WTC11 (cell line): ENCODE data around the gene VPS8. TPM values are rescaled to one million over a fixed set of nuclear protein-coding genes. Genes with fewer than 3 reads are reported as not detected.

Source experiments
- ATAC-seq: fragments of 200-7000 bp; cut with Tn5 transposase; 2 replicates; pipeline ENCODE4 v1.10.0; 2021; ENCODE audit warnings: mild to moderate bottlenecking, moderate library complexity
- CTCF ChIA-PET: fragments of 300-600 bp; sonication (Branson Sonifier 250); formaldehyde crosslinking; loops from one replicate; lab custom pipeline; 2021; ENCODE audit warnings: antibody characterized with exemption; lab: Charles Lee
- POLR2A ChIA-PET: fragments of 350-600 bp; sonication (Branson Sonifier 250); formaldehyde crosslinking; loops from one replicate; lab custom pipeline; 2021; ENCODE audit warnings: antibody characterized with exemption; lab: Charles Lee
- DNase-seq: peaks from one replicate; pipeline ENCODE4 v3.0.0; 2021; ENCODE audit warnings: low spot score
- H3K27ac Mint-ChIP-seq: 2 replicates; pipeline ENCODE4 v1.8.0; 2021; ENCODE audit warnings: mixed read lengths
- H3K27me3 Mint-ChIP-seq: 2 replicates; pipeline ENCODE4 v1.8.0; 2021; ENCODE audit warnings: low read depth, mild to moderate bottlenecking, moderate library complexity, mixed read lengths
- H3K36me3 Mint-ChIP-seq: 2 replicates; pipeline ENCODE4 v1.8.0; 2021; ENCODE audit warnings: mixed read lengths
- H3K4me1 Mint-ChIP-seq: 2 replicates; pipeline ENCODE4 v1.8.0; 2022; ENCODE audit warnings: mixed read lengths
- H3K4me3 Mint-ChIP-seq: 2 replicates; pipeline ENCODE4 v1.8.0; 2021; ENCODE audit warnings: mild to moderate bottlenecking, moderate library complexity, mixed read lengths
- H3K9me3 Mint-ChIP-seq: 2 replicates; pipeline ENCODE4 v1.8.0; 2021; ENCODE audit warnings: mixed read lengths
- ATF1 ChIP-seq: sonication (generic); formaldehyde crosslinking; IDR thresholded peaks from 2 replicates; pipeline ENCODE4 v1.8.1; 2023; ENCODE audit warnings: mild to moderate bottlenecking, moderate library complexity, missing genetic modification reagents
- CTCF ChIP-seq: fragments of 200-600 bp; IDR thresholded peaks from 2 replicates; pipeline ENCODE4 v1.8.0; 2022; ENCODE audit warnings: antibody characterized with exemption
- EMX1 ChIP-seq: fragments of 250-450 bp; sonication (Bioruptor Pico); IDR thresholded peaks from 2 replicates; pipeline ENCODE4 v1.8.0; 2021; ENCODE audit warnings: mild to moderate bottlenecking
- ETV6 ChIP-seq: sonication (generic); formaldehyde crosslinking; IDR thresholded peaks from 2 replicates; pipeline ENCODE4 v1.8.1; 2022; ENCODE audit warnings: mild to moderate bottlenecking, missing genetic modification reagents
- JAZF1 ChIP-seq: fragments of 250-450 bp; sonication (Bioruptor Pico); IDR thresholded peaks from 2 replicates; pipeline ENCODE4 v1.9.0; 2021; ENCODE audit warnings: moderate library complexity, mild to moderate bottlenecking, inconsistent platforms
- PRDM15 ChIP-seq: sonication (generic); formaldehyde crosslinking; IDR thresholded peaks from 2 replicates; pipeline ENCODE4 v1.8.0; 2022; ENCODE audit warnings: missing genetic modification reagents
- RELA ChIP-seq: sonication (generic); formaldehyde crosslinking; IDR thresholded peaks from 2 replicates; pipeline ENCODE4 v1.8.1; 2022; ENCODE audit warnings: missing genetic modification reagents, mild to moderate bottlenecking, borderline replicate concordance
- ZBTB21 ChIP-seq: sonication (generic); formaldehyde crosslinking; IDR thresholded peaks from 2 replicates; pipeline ENCODE4 v1.8.1; 2023; ENCODE audit warnings: mild to moderate bottlenecking, missing genetic modification reagents, borderline replicate concordance
- ZNF263 ChIP-seq: sonication (generic); formaldehyde crosslinking; IDR thresholded peaks from 2 replicates; pipeline ENCODE4 v1.8.1; 2022; ENCODE audit warnings: low read depth, mild to moderate bottlenecking, moderate library complexity, missing genetic modification reagents
- ZNF317 ChIP-seq: sonication (generic); formaldehyde crosslinking; IDR thresholded peaks from 2 replicates; pipeline ENCODE4 v1.8.1; 2023; ENCODE audit warnings: low read depth, mild to moderate bottlenecking, moderate library complexity, missing genetic modification reagents, borderline replicate concordance
- total RNA-seq: library from RNA; stranded (reverse); gene quantifications from 3 replicates; pipeline ENCODE4 v1.2.3, GENCODE V29; 2021
- TF ChIP-seq, protein P1 (sequence below): sonication (generic); formaldehyde crosslinking; IDR thresholded peaks from 2 replicates; pipeline ENCODE4 v1.8.1; 2023; ENCODE audit warnings: mild to moderate bottlenecking, missing genetic modification reagents, moderate library complexity
- TF ChIP-seq, protein P2 (sequence below): sonication (generic); formaldehyde crosslinking; IDR thresholded peaks from 2 replicates; pipeline ENCODE4 v1.8.1; 2023; ENCODE audit warnings: mild to moderate bottlenecking, missing genetic modification reagents, moderate library complexity
- TF ChIP-seq, protein P3 (sequence below): fragments of 250-450 bp; sonication (Bioruptor Pico); IDR thresholded peaks from 2 replicates; pipeline ENCODE4 v1.9.0; 2021; ENCODE audit warnings: moderate library complexity, mild to moderate bottlenecking, inconsistent platforms, borderline replicate concordance
- TF ChIP-seq, protein P4 (sequence below): sonication (generic); formaldehyde crosslinking; IDR thresholded peaks from 2 replicates; pipeline ENCODE4 v1.8.0; 2022; ENCODE audit warnings: mild to moderate bottlenecking, missing genetic modification reagents

Gene VPS8
- total RNA-seq, 1 experiment from 2014 or later: 44.9 TPM

GRCh38 chr3:184777566-184778356 is 34.2 kb upstream of the VPS8 start:
- H3K4me3 Mint-ChIP-seq: no peak overlapping the region
- POLR2A ChIA-PET: interaction anchor here (0.8 kb wide), 1 partner anchor 216 kb away, joined by 7 read pairs; the partner anchor contains the start of gene EPHB3

DNA sequence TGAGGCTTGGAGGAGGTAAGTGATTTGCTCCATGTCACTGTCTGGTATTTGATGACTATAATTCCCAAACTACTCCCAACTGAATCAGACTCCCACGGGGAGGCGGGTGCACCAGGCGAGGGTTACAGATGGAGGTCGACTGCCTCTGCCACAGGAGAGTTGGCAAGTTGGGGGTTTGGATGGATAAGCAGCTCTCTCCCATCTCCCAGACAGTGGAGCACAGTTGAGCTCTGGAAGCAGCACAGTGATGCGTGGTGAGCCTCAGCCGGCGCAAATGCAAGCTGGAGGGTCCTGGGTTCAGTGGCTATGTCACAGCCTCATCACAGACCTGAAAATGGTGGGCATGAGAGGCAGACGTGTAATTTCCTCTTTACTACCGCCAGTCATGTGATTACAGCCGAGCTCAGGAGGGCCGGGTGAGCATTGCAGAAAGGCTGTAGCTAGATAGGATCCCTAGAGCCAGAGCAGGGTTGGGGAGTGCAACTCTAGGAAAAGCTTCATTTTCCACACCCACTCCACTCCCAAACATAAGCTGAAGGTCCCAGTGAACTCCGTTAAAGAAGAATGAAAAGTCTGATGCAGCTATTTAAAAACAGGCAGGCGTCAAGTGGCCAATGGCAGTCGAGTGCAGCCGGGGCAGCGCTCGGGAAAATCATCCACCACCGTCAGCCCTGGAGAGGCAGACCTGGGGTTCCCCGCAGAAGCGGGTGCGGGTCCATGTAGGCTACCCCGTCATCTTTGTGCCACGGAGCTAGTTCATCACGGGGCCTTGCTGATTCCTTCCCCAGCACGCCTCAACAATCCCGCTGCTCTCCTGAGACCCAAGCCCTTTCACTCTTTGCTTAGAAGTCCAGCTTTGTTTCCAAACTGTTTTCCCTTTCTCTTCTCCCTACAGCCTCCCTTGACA is 33.3 kb upstream of the VPS8 start:
- no peak for ATAC-seq
- CTCF ChIA-PET: interaction anchor here (0.5 to 3.1 kb wide), 31 partner anchors 8 to 407 kb away, joined by 3 to 18 read pairs (median 4); partner anchors contain the start of genes MAGEF1 and VPS8
- POLR2A ChIA-PET: no interaction called here
- no peak overlapping the region for H3K27ac Mint-ChIP-seq
- H3K9me3 Mint-ChIP-seq: no peaks in the 10 kb centered on the region
- H3K27me3 Mint-ChIP-seq: no peaks in the 10 kb centered on the region; the same call in none of the 2 replicates
- TF ChIP-seq, protein P1, sequence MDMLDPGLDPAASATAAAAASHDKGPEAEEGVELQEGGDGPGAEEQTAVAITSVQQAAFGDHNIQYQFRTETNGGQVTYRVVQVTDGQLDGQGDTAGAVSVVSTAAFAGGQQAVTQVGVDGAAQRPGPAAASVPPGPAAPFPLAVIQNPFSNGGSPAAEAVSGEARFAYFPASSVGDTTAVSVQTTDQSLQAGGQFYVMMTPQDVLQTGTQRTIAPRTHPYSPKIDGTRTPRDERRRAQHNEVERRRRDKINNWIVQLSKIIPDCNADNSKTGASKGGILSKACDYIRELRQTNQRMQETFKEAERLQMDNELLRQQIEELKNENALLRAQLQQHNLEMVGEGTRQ (CRISPR knock-in tag): peak; percentile 26; the same call in 1 of the 2 replicates
- TF ChIP-seq EMX1 (no peak), ETV6 (CRISPR knock-in tag) (no peak), ZNF317 (CRISPR knock-in tag) (no peak), ZBTB21 (CRISPR knock-in tag) (no peak), RELA (CRISPR knock-in tag) (no peak), ATF1 (no peak), PRDM15 (CRISPR knock-in tag) (no peak), JAZF1 (CRISPR knock-in tag) (no peak)
- TF ChIP-seq, protein P2, sequence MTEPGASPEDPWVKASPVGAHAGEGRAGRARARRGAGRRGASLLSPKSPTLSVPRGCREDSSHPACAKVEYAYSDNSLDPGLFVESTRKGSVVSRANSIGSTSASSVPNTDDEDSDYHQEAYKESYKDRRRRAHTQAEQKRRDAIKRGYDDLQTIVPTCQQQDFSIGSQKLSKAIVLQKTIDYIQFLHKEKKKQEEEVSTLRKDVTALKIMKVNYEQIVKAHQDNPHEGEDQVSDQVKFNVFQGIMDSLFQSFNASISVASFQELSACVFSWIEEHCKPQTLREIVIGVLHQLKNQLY (CRISPR knock-in tag): no peak
- TF ChIP-seq, protein P3, sequence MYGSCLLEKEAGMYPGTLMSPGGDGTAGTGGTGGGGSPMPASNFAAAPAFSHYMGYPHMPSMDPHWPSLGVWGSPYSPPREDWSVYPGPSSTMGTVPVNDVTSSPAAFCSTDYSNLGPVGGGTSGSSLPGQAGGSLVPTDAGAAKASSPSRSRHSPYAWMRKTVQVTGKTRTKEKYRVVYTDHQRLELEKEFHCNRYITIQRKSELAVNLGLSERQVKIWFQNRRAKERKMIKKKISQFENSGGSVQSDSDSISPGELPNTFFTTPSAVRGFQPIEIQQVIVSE (CRISPR knock-in tag): no peak
- TF ChIP-seq, protein P4, sequence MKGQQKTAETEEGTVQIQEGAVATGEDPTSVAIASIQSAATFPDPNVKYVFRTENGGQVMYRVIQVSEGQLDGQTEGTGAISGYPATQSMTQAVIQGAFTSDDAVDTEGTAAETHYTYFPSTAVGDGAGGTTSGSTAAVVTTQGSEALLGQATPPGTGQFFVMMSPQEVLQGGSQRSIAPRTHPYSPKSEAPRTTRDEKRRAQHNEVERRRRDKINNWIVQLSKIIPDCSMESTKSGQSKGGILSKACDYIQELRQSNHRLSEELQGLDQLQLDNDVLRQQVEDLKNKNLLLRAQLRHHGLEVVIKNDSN (CRISPR knock-in tag): 0 out of 2 replicates have a peak, but pooled peaks have one; percentile 22
- no peak overlapping the region for H3K4me3 Mint-ChIP-seq
- no peak for DNase-seq
- H3K36me3 Mint-ChIP-seq: no peaks in the 10 kb centered on the region
- peaks cover 43% of the 10 kb centered on the region for H3K4me1 Mint-ChIP-seq

More at GRCh38 chr3:184777566-184778356, 34.2 kb upstream of the VPS8 start:
- Mint-ChIP-seq H3K27me3 (no peaks in the 10 kb centered on the region; the same call in none of the 2 replicates), H3K36me3 (no peaks in the 10 kb centered on the region), H3K4me1 (peaks cover 43% of the 10 kb centered on the region), H3K27ac (no peak overlapping the region), H3K9me3 (no peaks in the 10 kb centered on the region)
- CTCF ChIA-PET: interaction anchor here (0.5 to 3.1 kb wide), 39 partner anchors 9 to 432 kb away, joined by 3 to 18 read pairs (median 4); partner anchors contain the start of genes MAGEF1 and VPS8
- peak; percentile 93 for DNase-seq
- peak; percentile 74 for TF ChIP-seq CTCF
- TF ChIP-seq ZNF263: no peak
- ATAC-seq: peak; percentile 81
